Medulla oblongata (tissue), 1 donor: Measurements from ENCODE around the gene SMAD3.

ENCODE experiments used
- DNase-seq: peaks from one replicate; pipeline ENCODE4 v3.0.0-alpha.2; 2015; ENCODE audit errors: extremely low spot score

Gene SMAD3

DNA sequence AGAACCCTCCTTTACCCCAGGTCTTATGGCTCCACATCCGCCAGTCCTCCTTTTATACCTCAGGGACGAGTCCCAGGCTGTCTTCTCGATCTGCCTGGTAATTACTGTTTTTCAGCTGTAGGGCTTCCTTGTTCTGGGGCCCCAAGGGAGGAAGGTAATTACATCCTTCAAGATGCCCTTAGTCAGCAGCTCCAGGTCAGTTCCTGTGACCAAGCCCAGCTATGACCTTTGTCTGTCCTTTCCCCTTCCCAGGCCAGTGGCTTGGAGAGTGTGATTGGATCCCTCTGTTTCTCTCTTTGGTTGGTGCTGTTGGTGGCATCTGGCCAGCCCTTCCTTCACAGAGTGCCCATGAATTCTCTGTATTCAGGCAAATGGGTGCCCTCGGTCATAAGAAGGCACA lies 96.5 kb downstream of the SMAD3 start:
- DNase-seq = no peak

- no peak for DNase-seq
Measured at GRCh38 chr15:67163180-67163579, 97.8 kb downstream of the SMAD3 start.

DNA sequence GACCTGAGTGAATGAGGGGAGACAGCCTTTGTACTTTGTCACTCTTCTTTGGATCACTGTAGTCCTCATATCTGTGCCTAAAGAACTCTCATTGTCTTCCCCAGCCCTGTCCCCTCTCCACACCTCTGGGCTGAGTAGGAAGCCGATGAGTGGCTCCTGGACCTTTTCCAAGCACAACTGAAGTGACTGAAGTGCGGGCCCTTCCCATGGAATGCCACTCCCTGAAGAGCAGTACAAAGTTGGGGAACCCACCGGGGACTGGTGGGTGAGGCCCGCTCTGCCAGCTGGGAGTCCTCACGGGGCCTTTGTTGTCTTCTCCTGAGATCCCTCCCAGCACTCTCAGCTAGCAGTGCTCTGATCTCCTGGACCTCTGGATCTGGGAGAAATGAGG lies 99.0 kb downstream of the SMAD3 start:
- no peak for DNase-seq

DNA sequence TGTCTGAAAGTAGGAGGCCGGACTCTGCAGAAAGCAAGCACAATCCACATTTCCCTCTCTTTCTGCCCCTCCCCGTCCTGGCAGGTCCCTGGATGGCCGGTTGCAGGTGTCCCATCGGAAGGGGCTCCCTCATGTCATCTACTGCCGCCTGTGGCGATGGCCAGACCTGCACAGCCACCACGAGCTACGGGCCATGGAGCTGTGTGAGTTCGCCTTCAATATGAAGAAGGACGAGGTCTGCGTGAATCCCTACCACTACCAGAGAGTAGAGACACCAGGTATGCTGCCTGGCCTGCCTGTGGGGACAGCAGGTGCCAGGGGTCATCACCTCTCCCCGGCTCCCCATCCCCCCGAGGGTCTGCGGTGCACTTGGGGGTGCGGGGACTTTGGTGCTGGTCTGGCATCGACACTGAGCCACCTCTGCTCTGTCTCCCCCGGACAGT lies 99.4 kb downstream of the SMAD3 start:
- no peak for DNase-seq

DNA sequence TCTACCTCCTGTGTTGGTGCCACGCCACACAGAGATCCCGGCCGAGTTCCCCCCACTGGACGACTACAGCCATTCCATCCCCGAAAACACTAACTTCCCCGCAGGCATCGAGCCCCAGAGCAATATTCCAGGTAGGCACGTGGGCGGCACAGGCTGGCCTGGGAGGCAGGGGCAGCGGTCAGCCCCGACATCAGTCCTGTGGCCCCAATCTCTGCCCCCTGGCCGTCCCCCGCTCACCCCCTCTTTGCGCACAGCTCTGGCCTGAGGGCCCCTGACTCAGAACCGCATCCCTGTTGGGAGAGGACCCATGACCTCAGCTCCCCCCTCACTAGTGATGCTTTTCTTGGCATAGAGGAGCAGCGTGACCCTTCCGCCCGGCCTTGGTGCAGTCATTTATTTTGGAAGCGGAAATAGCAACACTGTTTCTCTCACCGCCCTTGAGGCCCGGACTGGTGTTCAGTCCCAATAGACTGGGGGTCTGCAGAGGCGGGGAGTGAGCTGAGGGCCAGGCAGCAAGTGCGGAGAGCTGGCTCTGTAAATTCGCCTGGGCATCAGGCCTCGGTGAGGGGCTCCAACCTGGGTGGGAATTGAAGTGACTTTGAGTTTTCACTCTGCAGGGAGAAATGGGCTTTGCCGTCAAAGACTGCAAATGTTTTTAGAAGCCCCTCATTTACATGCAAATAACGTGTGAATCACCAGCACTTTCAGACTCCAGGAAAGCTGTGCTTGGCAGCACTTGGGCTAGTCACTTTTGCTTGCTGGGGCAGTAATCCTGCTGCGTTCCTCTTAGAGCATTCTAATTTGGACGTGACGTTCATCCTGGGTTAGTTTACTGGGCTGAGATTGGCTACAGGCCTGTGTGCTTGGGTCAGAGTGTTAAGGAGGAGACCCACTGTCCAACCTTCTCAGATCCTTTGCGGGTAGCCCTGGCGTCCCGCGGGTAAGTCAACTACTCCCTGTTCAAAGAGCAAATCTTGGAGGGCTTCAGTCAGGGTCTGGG lies 100.2 kb downstream of the SMAD3 start:
- peak; percentile 55 for DNase-seq

- DNase-seq = no peak
Measured at GRCh38 chr15:67166280-67167009, 101.0 kb downstream of the SMAD3 start.

GRCh38 chr15:67167091-67167490 lies 101.7 kb downstream of the SMAD3 start:
- no peak for DNase-seq

DNA sequence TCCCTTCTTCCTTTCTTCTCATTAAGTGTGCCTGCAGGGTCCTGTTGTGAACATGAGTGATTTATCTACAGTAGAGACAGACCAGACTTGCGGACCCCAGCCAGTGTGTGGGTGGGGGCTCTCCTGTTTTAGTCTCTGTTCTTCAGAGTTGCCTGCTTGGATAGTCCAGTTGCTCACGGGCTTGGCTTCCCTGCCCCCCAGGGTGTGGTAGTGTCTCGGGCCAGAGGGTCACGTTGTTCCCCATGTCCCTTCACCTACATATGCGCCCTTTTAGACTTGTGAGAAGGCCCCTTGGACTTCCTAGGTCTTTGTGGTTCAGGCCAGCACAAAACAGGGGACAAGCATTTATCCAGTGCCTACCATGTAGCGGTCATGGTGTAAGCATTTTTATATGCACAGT lies 103.3 kb downstream of the SMAD3 start:
- no peak for DNase-seq

GRCh38 chr15:67170143-67170925 lies 104.9 kb downstream of the SMAD3 start:
- no peak for DNase-seq

- no peak for DNase-seq
Measured at GRCh38 chr15:67171471-67171870, 106.1 kb downstream of the SMAD3 start.

GRCh38 chr15:67172172-67172571 lies 106.8 kb downstream of the SMAD3 start:
- DNase-seq = no peak

GRCh38 chr15:67173005-67173404 lies 107.6 kb downstream of the SMAD3 start:
- no peak for DNase-seq

- DNase-seq = no peak
Measured at GRCh38 chr15:67173786-67174185, 108.4 kb downstream of the SMAD3 start.

- DNase-seq = no peak
Measured at GRCh38 chr15:67174446-67174845, 109.0 kb downstream of the SMAD3 start.

DNA sequence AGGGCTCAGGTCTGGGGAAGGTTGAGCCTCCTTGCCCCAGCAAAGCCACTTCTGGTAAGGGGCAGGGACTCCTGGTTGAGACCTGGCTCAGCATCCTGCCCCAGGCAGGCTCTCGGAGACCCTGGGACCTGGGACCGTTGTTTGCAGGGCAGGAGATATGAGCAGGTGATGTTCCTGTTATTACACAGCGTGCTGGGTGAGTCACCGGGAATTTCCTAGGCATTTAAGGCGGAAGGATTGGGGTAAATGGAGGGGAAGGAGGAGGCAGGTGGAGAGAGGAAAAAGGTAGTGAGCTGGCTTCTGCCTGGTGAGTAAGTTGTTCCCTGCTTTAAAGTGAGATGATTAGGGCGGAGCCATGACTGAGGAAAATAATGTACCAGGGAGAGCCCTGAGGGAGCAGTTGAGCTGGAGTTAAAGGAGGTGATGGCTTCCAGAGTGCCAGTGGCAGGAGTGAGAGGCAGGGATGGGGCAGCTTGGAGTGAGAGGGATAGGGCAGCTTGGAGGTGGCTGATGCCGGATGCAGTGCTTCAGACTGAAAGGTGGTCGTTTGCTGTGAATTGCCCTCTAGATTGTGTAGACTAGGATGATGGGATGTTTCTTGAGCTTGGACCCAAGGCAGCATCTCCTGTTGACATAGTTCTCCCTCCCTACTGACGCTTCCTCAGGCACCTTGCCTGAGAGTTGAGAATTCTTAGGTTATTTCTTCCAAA lies 109.6 kb downstream of the SMAD3 start:
- DNase-seq = no peak

- DNase-seq = peak; percentile 57
Measured at GRCh38 chr15:67175643-67176071, 110.3 kb downstream of the SMAD3 start.

DNA sequence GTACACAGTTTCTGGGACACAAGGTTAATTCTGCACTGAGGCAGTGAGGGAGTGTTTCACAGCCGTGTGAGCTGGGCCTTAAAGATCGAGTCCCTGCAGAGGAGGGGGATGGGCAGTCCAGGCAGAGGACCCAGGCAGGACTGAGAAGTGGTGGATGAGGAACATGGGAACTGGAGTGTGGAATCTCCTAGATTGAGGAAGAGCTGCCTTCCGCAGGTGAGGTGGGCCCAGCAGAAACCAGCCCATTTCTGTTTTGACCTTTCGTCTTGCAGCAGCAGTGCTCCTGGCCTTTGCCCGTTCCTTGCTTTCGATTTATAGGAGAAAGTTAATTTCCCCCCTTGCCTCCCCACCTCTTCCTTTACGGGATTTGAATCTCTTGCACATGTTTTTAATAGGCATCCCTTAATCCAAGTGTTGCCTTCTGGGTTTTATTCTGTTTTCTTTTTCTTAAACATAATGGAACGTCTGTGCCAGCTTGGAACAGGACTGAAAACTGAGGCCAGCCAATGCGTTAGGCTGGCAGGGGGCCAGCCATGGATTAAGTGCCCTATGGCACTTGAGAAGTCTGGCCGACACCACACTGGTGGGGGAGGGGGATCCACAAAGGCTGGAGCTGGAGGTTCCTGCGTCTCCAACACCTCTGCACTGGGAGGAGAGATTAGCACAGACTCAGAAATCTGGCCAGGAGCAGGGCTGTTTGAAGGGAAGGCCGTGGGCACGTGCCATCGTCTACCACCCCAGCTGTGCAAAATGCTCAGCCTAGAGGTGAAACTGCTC lies 111.0 kb downstream of the SMAD3 start:
- DNase-seq = no peak

DNA sequence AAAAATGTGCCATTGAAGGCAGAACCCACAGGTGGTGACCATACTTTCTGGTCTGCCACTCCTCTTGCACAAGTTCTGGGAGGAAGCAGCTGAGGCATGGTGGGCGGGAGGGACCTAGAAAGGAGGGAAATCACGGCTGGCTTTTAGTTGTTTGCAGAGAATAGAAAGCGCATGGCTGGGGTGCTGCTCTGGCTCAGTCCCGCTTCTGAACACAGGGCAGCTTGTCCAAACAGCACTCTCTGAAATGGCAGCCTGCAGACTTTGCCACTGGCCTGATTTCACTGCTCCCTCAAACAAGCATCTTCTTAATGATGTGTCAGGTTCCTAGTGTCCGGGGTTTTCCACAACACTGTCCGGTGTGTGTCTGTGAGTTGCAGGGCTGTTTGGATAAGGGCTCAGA lies 112.3 kb downstream of the SMAD3 start:
- no peak for DNase-seq

DNA sequence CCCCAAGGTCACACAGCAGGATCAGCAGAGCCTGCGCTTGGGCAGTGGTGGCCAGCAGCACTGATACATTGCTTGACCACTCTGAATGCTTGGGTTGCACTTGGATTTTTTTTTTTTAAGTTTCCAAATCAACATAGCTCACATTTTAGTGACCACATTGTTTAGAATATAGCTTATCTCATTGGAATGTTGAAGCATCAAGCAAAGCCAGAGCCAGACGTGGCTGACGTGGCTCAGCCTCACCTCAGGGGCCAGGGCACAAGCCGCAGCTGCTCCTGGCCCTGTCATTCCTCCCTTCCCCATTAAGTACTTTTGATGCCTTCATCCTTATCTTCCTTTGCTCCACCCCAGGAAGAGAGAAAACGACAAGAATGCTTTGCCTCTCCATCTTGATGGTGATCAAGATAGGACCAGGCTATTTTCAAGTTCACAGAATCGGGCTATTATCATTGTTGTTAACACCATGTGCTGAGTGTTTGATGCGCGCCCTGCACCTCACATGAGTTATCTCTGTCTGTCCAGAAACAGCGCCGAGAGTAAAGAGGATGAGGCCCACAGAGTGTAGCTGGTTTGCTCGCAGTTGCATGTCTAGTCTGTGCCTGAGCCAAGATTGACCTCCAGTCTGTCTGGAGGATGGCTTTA lies 113.3 kb downstream of the SMAD3 start:
- no peak for DNase-seq

DNA sequence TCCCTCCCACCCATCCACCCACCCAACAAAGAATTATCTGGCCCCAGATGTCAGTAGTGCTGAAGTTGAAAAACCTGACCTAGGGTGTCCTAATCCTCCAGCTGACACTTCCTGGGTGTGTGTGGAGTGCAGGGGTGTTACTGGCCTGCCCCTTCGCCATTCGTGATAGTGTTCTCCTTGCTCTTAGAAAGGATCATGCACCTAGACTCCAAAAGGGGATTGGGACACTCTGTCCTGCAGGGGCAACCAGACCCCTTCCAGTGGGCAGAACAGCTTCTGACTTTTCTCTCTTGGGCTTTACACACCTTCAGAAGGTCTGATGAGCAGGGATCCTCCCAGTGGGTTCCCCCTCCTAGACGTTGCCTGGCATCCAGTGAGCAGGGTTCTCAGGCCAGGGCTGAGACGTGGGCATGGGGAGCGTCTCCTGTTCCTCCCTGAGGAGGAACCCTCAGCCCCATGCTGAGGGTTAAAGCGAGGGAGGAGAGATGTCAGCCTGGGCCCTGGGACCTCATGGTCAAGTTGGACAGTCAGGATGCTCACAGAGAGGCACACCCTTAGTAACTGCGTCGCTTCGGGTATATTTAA lies 114.1 kb downstream of the SMAD3 start:
- DNase-seq = no peak
